HG03520 (cell line): ENCODE data around the gene LRP1B.

Experiments used
- ATAC-seq: cut with Tn5 transposase; IDR thresholded peaks from one replicate; pipeline ENCODE4 v1.9.1; 2021; ENCODE audit warnings: mild to moderate bottlenecking, moderate library complexity; ENCODE audit not compliant: unreplicated experiment

Gene LRP1B

GRCh38 chr2:141703501-141703900 is 427.3 kb downstream of the LRP1B start:
- no peak for ATAC-seq

- ATAC-seq: no peak
Measured at GRCh38 chr2:141701618-141702017, 429.2 kb downstream of the LRP1B start.

GRCh38 chr2:141699573-141699972 is 431.2 kb downstream of the LRP1B start:
- no peak for ATAC-seq

GRCh38 chr2:141698500-141698899 is 432.3 kb downstream of the LRP1B start:
- ATAC-seq: no peak

GRCh38 chr2:141697035-141697434 is 433.8 kb downstream of the LRP1B start:
- no peak for ATAC-seq

- no peak for ATAC-seq
Measured at GRCh38 chr2:141694180-141694579, 436.6 kb downstream of the LRP1B start.

GRCh38 chr2:141692829-141693228 is 438.0 kb downstream of the LRP1B start:
- ATAC-seq: no peak

- ATAC-seq: no peak
Measured at GRCh38 chr2:141676139-141676538, 454.7 kb downstream of the LRP1B start.

- ATAC-seq: no peak
Measured at GRCh38 chr2:141666191-141666590, 464.6 kb downstream of the LRP1B start.

- ATAC-seq: no peak
Measured at GRCh38 chr2:141660232-141660631, 470.6 kb downstream of the LRP1B start.

GRCh38 chr2:141654311-141654710 is 476.5 kb downstream of the LRP1B start:
- ATAC-seq: no peak

- no peak for ATAC-seq
Measured at GRCh38 chr2:141653184-141653583, 477.6 kb downstream of the LRP1B start.

GRCh38 chr2:141652308-141652707 is 478.5 kb downstream of the LRP1B start:
- ATAC-seq: no peak

- no peak for ATAC-seq
Measured at GRCh38 chr2:141647353-141647752, 483.5 kb downstream of the LRP1B start.

GRCh38 chr2:141641462-141641861 is 489.4 kb downstream of the LRP1B start:
- ATAC-seq: no peak

GRCh38 chr2:141639809-141640208 is 491.0 kb downstream of the LRP1B start:
- no peak for ATAC-seq

- no peak for ATAC-seq
Measured at GRCh38 chr2:141633132-141633531, 497.7 kb downstream of the LRP1B start.

GRCh38 chr2:141630407-141630930 is 500.3 kb downstream of the LRP1B start:
- ATAC-seq: no peak

GRCh38 chr2:141620372-141620771 is 510.4 kb downstream of the LRP1B start:
- ATAC-seq: no peak

- ATAC-seq: no peak
Measured at GRCh38 chr2:141618457-141618856, 512.4 kb downstream of the LRP1B start.

- ATAC-seq: no peak
Measured at GRCh38 chr2:141611981-141612380, 518.8 kb downstream of the LRP1B start.

- ATAC-seq: no peak
Measured at GRCh38 chr2:141611176-141611571, 519.6 kb downstream of the LRP1B start.

- ATAC-seq: no peak
Measured at GRCh38 chr2:141610564-141611175, 520.1 kb downstream of the LRP1B start.
